ENCODE results near the gene U2AF2. TPM values are rescaled to one million over a fixed set of nuclear protein-coding genes. Genes with fewer than 3 reads are reported as not detected.

The U2AF2 gene
- total and polyA plus RNA-seq, 2 of the 8 experiments (the other 6 are each of a cell fraction or from before 2014, with no cell fraction given), result 162 to 252 TPM

DNA sequence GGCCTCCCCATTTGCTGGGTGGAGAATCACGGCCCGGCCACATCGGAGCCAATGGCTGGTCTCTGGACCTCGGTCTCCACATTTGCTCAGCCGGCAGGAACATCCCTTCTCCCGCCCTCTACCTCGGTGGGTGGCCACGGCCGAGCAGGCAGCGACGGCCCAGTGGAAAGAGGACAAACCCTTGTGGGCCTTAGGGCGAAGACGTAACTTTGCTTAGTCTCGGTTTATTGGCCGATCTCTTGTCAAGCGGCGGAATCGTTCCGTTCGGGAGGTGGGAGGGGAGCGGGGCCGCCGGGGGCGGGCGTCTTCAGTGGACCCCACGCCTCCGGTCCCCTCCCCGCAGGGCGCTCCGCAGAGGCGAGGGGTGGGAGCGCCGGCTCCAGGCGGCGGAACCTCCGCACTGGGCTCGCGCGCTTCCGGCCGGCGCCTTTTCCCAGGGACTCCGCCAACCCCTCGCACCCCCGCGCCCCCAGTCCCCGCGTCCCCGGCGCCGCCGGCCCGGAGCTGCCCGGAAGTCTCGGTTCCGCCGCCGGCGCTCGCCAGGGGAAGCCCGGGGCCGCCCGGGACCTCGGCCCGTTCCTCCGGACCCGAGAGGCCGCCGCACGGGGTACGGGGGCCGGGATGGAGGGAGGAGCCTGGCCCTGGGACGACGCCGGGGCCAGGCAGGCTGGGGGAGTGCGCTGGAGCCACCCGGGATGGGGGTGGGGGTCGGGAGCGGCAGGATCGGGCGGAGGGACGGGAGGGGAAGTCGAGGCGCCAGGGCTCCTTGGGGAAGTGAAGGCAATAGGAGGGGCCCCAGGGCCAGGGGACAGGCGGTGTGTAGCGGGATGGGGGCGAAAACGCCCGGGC lies 14.0 kb upstream of the U2AF2 start, which contains the start of gene ZNF580:
ZNF580 (plus strand) TSS at position 426 of the 849 bp plus-strand sequence. CDS start 1,507 bp downstream, outside the sequence.
- peaks cover 21% of the 10 kb centered on the region for H3K79me1 ChIP-seq (ENCODE audit: low read depth, low read length)
- no peak for TF ChIP-seq SP2 (IDR thresholded peaks at IDR 0.05; ENCODE audit: low read length)
- TF ChIP-seq CBX5 (IDR thresholded peaks at IDR 0.05; ENCODE audit: low read depth, low read length), result no peak
- no peak for TF ChIP-seq CHD2 (IDR thresholded peaks at IDR 0.05; ENCODE audit: low read length)
- no peak for TF ChIP-seq RAD21 (IDR thresholded peaks at IDR 0.05 in 1 of 2, conservative IDR thresholded peaks at IDR 0.05 in 1 of 2; ENCODE audit: low read depth in 2 of 2, low read length in 2 of 2)
- TF ChIP-seq GABPA (IDR thresholded peaks at IDR 0.05; ENCODE audit: borderline replicate concordance, insufficient read depth, low read length), result peak; percentile 67; the same call in 1 of the 2 replicates
- no peak for TF ChIP-seq RNF2 (IDR thresholded peaks at IDR 0.05; ENCODE audit: borderline replicate concordance, low read depth, low read length, missing control alignments, poor library complexity, severe bottlenecking)
- TF ChIP-seq, protein P1, sequence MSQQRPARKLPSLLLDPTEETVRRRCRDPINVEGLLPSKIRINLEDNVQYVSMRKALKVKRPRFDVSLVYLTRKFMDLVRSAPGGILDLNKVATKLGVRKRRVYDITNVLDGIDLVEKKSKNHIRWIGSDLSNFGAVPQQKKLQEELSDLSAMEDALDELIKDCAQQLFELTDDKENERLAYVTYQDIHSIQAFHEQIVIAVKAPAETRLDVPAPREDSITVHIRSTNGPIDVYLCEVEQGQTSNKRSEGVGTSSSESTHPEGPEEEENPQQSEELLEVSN (IDR thresholded peaks at IDR 0.05), result no peak; the same call in 1 of the 2 replicates

More for the DNA sequence above, 14.0 kb upstream of the U2AF2 start, which contains the start of gene ZNF580:
- H3K36me3 ChIP-seq (ENCODE audit: control insufficient read depth in 2 of 4, insufficient read depth in 4 of 4, low read length in 3 of 4), result peaks cover 7 to 11% (median 10%) of the 10 kb centered on the region in 4 experiments
- no peak within 1 kb of the TSS for H2BK20ac ChIP-seq (ENCODE audit: low read length)
- H4K91ac ChIP-seq (replicated peaks; ENCODE audit: insufficient read length, low read length), result peak within 1 kb of the TSS; percentile 15
- peaks cover 3 to 19% (median 12%) of the 10 kb centered on the region in 4 experiments for H3K4me1 ChIP-seq (replicated peaks in 1 of 4; ENCODE audit: control insufficient read depth in 3 of 4, insufficient read depth in 4 of 4, low read length in 3 of 4)
- no peak within 1 kb of the TSS for H3K14ac ChIP-seq (ENCODE audit: insufficient read length)
- peak within 1 kb of the TSS; percentile 68 to 98 (median 80) for H3K4me3 ChIP-seq (ENCODE audit: extremely low read depth in 1 of 4, insufficient read depth in 2 of 4, low read depth in 3 of 4, low read length in 4 of 4)
- peak within 1 kb of the TSS; percentile 61 for H3K4ac ChIP-seq (replicated peaks; ENCODE audit: insufficient read length, low read depth, low read length)
- H3K23me2 ChIP-seq (ENCODE audit: low read depth, low read length), result peaks cover 32% of the 10 kb centered on the region
- H3K27me3 ChIP-seq (replicated peaks in 1 of 4; ENCODE audit: control insufficient read depth in 3 of 4, extremely low read depth in 1 of 4, insufficient read depth in 3 of 4, low read length in 3 of 4), result no peaks in the 10 kb centered on the region
- H2BK15ac ChIP-seq (ENCODE audit: low read length), result peak within 1 kb of the TSS; percentile 81
- H4K8ac ChIP-seq (ENCODE audit: extremely low read depth, insufficient read depth, low read length), result peak within 1 kb of the TSS; percentile 0
- FAIRE-seq (no peak), DNase-seq (ENCODE audit: low read depth in 1 of 2, low spot score in 2 of 2) (peak in 1 of 2 experiments; percentile 86)
- ChIA-PET POLR2A (ENCODE audit: partially characterized antibody) (interaction anchor here (0.6 to 1.9 kb wide), 9 partner anchors 8 to 144 kb away, joined by 3 to 6 read pairs (median 4); partner anchors contain the start of genes FIZ1, U2AF2 and ZNF524), CTCF (ENCODE audit: partially characterized antibody) (interaction anchor here (0.6 to 2.1 kb wide), 6 partner anchors 12 to 1024 kb away, joined by 3 to 10 read pairs (median 4); partner anchors contain the start of gene ZNF865)
- peak within 1 kb of the TSS; percentile 50 for H4K5ac ChIP-seq (ENCODE audit: insufficient read length, low read depth, low read length)
- H3K18ac ChIP-seq (ENCODE audit: extremely low read depth, low read length), result peak within 1 kb of the TSS; percentile 72
- peaks cover 3 to 11% of the 10 kb centered on the region in 2 experiments for H4K20me1 ChIP-seq (replicated peaks in 1 of 2; ENCODE audit: control insufficient read depth in 1 of 2, insufficient read depth in 2 of 2, low read length in 2 of 2)
- H3K9ac ChIP-seq (replicated peaks in 1 of 4; ENCODE audit: extremely low read depth in 1 of 4, low read depth in 3 of 4, low read length in 3 of 4), result peak within 1 kb of the TSS; percentile 25 to 56 (median 40)
- H3K56ac ChIP-seq (replicated peaks; ENCODE audit: insufficient read length, low read depth, low read length), result peak within 1 kb of the TSS; percentile 8
- H3K27ac ChIP-seq (ENCODE audit: low read depth, low read length), result peak within 1 kb of the TSS; percentile 45; the same call in 1 of the 2 replicates
- WGBS, 2 experiments (ENCODE audit: extremely low coverage in 1 of 2, insufficient coverage in 1 of 2, insufficient read length in 1 of 2, insufficient replicate concordance in 2 of 2, low coverage in 1 of 2, low lambda C conversion rate in 2 of 2, missing lambda C conversion rate in 1 of 2), result 6% methylated on average over 33 of the region's 89 CpGs; no CpG with 5 or more reads in 1 of the 2 experiments
- no peak within 1 kb of the TSS for H3K23ac ChIP-seq (ENCODE audit: insufficient read length)
- H2BK5ac ChIP-seq (ENCODE audit: low read depth, low read length), result peak within 1 kb of the TSS; percentile 35; the same call in 1 of the 2 replicates
- no peak within 1 kb of the TSS for H2BK120ac ChIP-seq (replicated peaks; ENCODE audit: low read depth, low read length)
- no peak within 1 kb of the TSS; the same call in 1 of the 2 replicates for H2BK12ac ChIP-seq (ENCODE audit: low read depth, low read length)
- H2AK5ac ChIP-seq (ENCODE audit: low read depth, low read length), result no peak within 1 kb of the TSS
- H3K4me2 ChIP-seq (ENCODE audit: insufficient read depth in 1 of 2, low read depth in 2 of 2, low read length in 2 of 2), result peak within 1 kb of the TSS; percentile 87 to 99
- H2AFZ ChIP-seq (ENCODE audit: low read length), result no peak within 1 kb of the TSS; the same call in 1 of the 2 replicates
- H3K9me3 ChIP-seq (ENCODE audit: insufficient read depth in 2 of 2, low read depth in 1 of 2, low read length in 1 of 2), result no peaks in the 10 kb centered on the region; a peak in 1 of 4 replicates
- H3K79me2 ChIP-seq (ENCODE audit: control insufficient read depth in 1 of 2, insufficient read depth in 2 of 2, low read length in 2 of 2), result peaks cover 5 to 36% of the 10 kb centered on the region in 2 experiments; a peak in 3 of 4 replicates

All from H1 (cell line).